Stimulated activated naive CD8-positive, alpha-beta T cell treated with anti-CD3 and anti-CD28 coated beads, Interleukin-15, Interleukin-2, amounts not matched to agents 100 ng/mL and 50 ng/mL, for 24 hours (primary cell): ENCODE data around the gene NBPF15.
"Not testable (repeated sequence)": the region's sequence is repeated elsewhere in the genome, so short reads cannot be mapped to it uniquely, and the experiment has no call there.

Source experiments
- H3K27ac Mint-ChIP-seq: one replicate; pipeline ENCODE4 v1.8.0; 2021; ENCODE audit warnings: mild to moderate bottlenecking, mixed read lengths
- H3K27me3 Mint-ChIP-seq: one replicate; pipeline ENCODE4 v1.8.0; 2021; ENCODE audit warnings: mixed read lengths
- H3K36me3 Mint-ChIP-seq: one replicate; pipeline ENCODE4 v1.8.0; 2021; ENCODE audit warnings: low read depth, mixed read lengths
- H3K4me1 Mint-ChIP-seq: one replicate; pipeline ENCODE4 v1.8.0; 2021; ENCODE audit warnings: low read depth, mixed read lengths
- H3K4me3 Mint-ChIP-seq: one replicate; pipeline ENCODE4 v1.8.0; 2021; ENCODE audit warnings: mild to moderate bottlenecking, mixed read lengths
- H3K9me3 Mint-ChIP-seq: one replicate; pipeline ENCODE4 v1.8.0; 2021; ENCODE audit warnings: mixed read lengths

NBPF15 gene

GRCh38 chr1:144461136-144461759 is at the start of gene NBPF15:
Gene NBPF15 (minus strand): TSS chr1:144461669. CDS start chr1:144440003, 21,666 bp downstream.
- not testable (repeated sequence) for H3K27me3 Mint-ChIP-seq, H3K36me3 Mint-ChIP-seq, H3K4me1 Mint-ChIP-seq, H3K9me3 Mint-ChIP-seq
- peak within 1 kb of the TSS; percentile 81 for H3K27ac Mint-ChIP-seq
- H3K4me3 Mint-ChIP-seq = peak within 1 kb of the TSS; percentile 96

GRCh38 chr1:144496429-144496828 is 35.0 kb upstream of the NBPF15 start:
- not testable (repeated sequence) for H3K4me1 Mint-ChIP-seq, H3K27ac Mint-ChIP-seq, H3K27me3 Mint-ChIP-seq, H3K4me3 Mint-ChIP-seq, H3K36me3 Mint-ChIP-seq, H3K9me3 Mint-ChIP-seq

- not testable (repeated sequence) for H3K36me3 Mint-ChIP-seq, H3K4me1 Mint-ChIP-seq, H3K27ac Mint-ChIP-seq, H3K4me3 Mint-ChIP-seq, H3K27me3 Mint-ChIP-seq, H3K9me3 Mint-ChIP-seq
These were observed 32.7 kb upstream of the NBPF15 start for GRCh38 chr1:144494130-144494529.

- not testable (repeated sequence) for H3K27me3 Mint-ChIP-seq, H3K27ac Mint-ChIP-seq, H3K4me1 Mint-ChIP-seq, H3K36me3 Mint-ChIP-seq, H3K9me3 Mint-ChIP-seq
- peak overlapping the region; percentile 54 for H3K4me3 Mint-ChIP-seq
These were observed 28.9 kb upstream of the NBPF15 start for GRCh38 chr1:144490394-144490793.

- H3K4me1 Mint-ChIP-seq, H3K4me3 Mint-ChIP-seq, H3K9me3 Mint-ChIP-seq, H3K27ac Mint-ChIP-seq, H3K36me3 Mint-ChIP-seq, H3K27me3 Mint-ChIP-seq: not testable (repeated sequence)
These were observed 25.5 kb upstream of the NBPF15 start for GRCh38 chr1:144487002-144487401.

- H3K4me1 Mint-ChIP-seq, H3K27ac Mint-ChIP-seq, H3K27me3 Mint-ChIP-seq, H3K4me3 Mint-ChIP-seq, H3K36me3 Mint-ChIP-seq, H3K9me3 Mint-ChIP-seq: not testable (repeated sequence)
These were observed 23.9 kb upstream of the NBPF15 start for GRCh38 chr1:144485048-144485993.

GRCh38 chr1:144473897-144474296 is 12.4 kb upstream of the NBPF15 start:
- not testable (repeated sequence) for H3K9me3 Mint-ChIP-seq

GRCh38 chr1:144471434-144471833 is 10.0 kb upstream of the NBPF15 start:
- not testable (repeated sequence) for H3K4me3 Mint-ChIP-seq, H3K27me3 Mint-ChIP-seq, H3K4me1 Mint-ChIP-seq, H3K27ac Mint-ChIP-seq, H3K36me3 Mint-ChIP-seq, H3K9me3 Mint-ChIP-seq

More at GRCh38 chr1:144473897-144474296, 12.4 kb upstream of the NBPF15 start:
- not testable (repeated sequence) for H3K4me3 Mint-ChIP-seq, H3K27ac Mint-ChIP-seq, H3K4me1 Mint-ChIP-seq, H3K27me3 Mint-ChIP-seq, H3K36me3 Mint-ChIP-seq

- not testable (repeated sequence) for H3K9me3 Mint-ChIP-seq, H3K4me1 Mint-ChIP-seq, H3K27me3 Mint-ChIP-seq, H3K27ac Mint-ChIP-seq, H3K36me3 Mint-ChIP-seq
- H3K4me3 Mint-ChIP-seq = peak overlapping the region; percentile 96
These were observed 309 bp upstream of the NBPF15 start for GRCh38 chr1:144461778-144462177.

GRCh38 chr1:144460686-144461085 is 783 bp downstream of the NBPF15 start:
- not testable (repeated sequence) for H3K4me1 Mint-ChIP-seq, H3K27ac Mint-ChIP-seq, H3K36me3 Mint-ChIP-seq, H3K9me3 Mint-ChIP-seq, H3K27me3 Mint-ChIP-seq
- H3K4me3 Mint-ChIP-seq = peak overlapping the region; percentile 96

GRCh38 chr1:144442402-144442801 is 19.1 kb downstream of the NBPF15 start:
- H3K4me3 Mint-ChIP-seq, H3K36me3 Mint-ChIP-seq, H3K9me3 Mint-ChIP-seq, H3K27me3 Mint-ChIP-seq, H3K4me1 Mint-ChIP-seq, H3K27ac Mint-ChIP-seq: not testable (repeated sequence)

GRCh38 chr1:144439737-144440136 is 21.7 kb downstream of the NBPF15 start:
- not testable (repeated sequence) for H3K27me3 Mint-ChIP-seq, H3K36me3 Mint-ChIP-seq, H3K27ac Mint-ChIP-seq, H3K9me3 Mint-ChIP-seq, H3K4me3 Mint-ChIP-seq, H3K4me1 Mint-ChIP-seq

- peak overlapping the region; percentile 88 for H3K4me3 Mint-ChIP-seq
- not testable (repeated sequence) for H3K9me3 Mint-ChIP-seq
These were observed 42.4 kb downstream of the NBPF15 start for GRCh38 chr1:144418891-144419694.

GRCh38 chr1:144413404-144414118 is 47.9 kb downstream of the NBPF15 start:
- H3K36me3 Mint-ChIP-seq, H3K9me3 Mint-ChIP-seq, H3K27me3 Mint-ChIP-seq: not testable (repeated sequence)
- Mint-ChIP-seq H3K27ac (peak overlapping the region; percentile 99), H3K4me1 (peaks cover 12% of the 10 kb centered on the region), H3K4me3 (peak overlapping the region; percentile 92)

More at GRCh38 chr1:144418891-144419694, 42.4 kb downstream of the NBPF15 start:
- H3K27me3 Mint-ChIP-seq, H3K36me3 Mint-ChIP-seq, H3K4me1 Mint-ChIP-seq: not testable (repeated sequence)
- H3K27ac Mint-ChIP-seq = peak overlapping the region; percentile 95
